GM19452 (cell line): ENCODE measurements around the gene GRAMD4.

Experiments
- ATAC-seq: cut with Tn5 transposase; IDR thresholded peaks from one replicate; pipeline ENCODE4 v1.9.1; 2021; ENCODE audit not compliant: unreplicated experiment

Gene GRAMD4

DNA sequence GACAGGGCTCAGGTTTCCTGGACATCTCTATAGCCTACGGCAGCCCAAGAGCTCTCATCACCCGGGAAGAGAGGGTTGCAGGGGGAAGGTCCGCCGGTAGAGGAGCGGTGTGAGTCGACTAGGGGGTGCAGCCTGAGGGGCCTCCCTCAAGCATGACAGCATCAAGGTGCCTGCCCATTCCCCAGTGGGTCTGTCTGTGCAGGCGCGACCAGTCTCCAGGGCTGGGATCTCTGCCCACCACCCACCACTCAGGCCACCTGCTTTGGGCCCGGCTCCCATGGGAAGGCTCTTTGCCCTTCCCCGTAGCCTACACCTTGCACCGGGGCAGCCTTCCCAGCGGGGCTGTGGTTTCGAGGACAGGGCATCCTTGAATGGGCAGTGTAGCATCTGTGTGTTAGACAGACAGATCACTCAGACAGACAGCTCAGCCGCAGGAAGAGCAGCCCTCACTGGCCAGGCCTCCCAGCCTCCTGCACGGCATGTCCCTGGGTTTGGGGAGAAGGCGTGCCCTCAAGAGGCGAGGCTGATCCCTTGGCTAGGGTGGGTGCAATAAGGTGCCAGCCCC, 88.7 kb downstream of the GRAMD4 start:
- ATAC-seq: no peak

DNA sequence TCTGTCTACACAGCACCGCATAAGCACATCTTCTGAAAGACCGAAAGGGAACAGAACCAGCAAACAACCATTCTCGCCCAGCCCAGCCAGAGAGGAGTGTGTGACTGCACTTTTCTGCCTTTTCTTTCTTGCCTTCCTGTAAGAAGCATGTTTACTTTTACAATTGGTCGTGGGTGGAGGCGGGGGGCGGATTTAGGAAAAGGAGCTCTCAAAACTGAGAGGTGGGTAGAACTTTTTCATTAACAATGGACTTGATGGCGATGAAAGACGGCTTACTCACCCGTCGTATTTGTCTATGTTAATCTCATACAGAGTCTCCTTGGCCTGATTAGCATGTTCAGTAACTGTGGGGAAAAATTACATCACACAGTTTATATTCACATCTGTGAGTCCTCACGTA, 90.6 kb downstream of the GRAMD4 start:
- ATAC-seq: no peak

DNA sequence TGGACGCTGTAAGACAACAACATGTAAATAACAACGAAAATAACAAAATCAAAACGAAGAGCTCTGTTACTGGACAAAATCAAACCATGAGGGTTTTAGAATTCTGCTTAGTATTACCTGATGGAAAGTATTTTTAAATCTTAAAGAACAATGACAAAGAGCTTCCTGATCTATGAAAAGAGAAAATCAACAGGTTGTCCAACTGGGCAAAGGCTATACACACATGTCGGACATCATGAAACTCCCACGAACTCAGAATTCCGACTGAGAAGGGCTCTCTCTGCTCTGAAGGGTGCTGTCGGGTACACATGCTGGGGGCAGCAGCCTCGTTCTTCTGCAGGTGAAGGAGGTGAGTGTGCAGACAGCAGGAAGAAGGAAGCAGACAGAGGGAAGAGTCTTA, 92.1 kb downstream of the GRAMD4 start:
- ATAC-seq: no peak

DNA sequence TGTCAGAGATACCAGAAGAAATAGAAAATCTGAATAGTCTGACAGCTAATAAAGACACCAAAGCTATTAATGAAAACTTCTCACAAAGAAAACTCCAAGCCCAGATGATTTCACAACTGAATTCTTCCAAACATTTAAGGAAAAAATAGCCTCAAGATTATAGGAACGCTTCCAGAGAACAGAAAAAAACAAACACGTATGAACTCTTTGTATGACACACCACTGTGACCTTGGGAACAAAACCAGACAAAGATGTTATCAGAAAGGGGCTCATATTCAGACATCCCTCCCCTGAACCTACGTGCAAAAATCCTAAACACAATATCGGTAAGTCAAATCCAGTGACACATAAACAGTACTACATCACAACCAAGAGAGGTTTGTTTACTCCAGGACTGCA, 94.4 kb downstream of the GRAMD4 start:
- ATAC-seq: no peak

DNA sequence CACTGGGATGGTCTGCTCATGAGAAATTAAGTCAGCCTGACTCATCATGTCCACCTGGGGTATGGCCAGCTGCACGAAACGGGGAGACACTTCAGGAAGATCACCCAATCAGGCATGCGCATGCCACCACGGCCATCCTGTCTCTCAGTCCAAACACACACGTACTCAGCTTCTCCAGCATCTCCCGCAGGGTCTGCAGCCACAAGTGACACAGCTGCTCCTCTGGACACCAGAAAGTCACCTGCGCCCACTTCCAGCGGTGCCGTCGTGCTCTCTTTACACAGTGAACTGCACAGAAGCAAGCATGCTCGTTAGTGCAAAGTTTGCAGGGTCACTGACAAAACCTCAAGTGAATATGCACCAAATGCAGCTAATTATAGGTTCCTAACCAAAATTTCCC, 99.7 kb downstream of the GRAMD4 start:
- ATAC-seq: no peak

DNA sequence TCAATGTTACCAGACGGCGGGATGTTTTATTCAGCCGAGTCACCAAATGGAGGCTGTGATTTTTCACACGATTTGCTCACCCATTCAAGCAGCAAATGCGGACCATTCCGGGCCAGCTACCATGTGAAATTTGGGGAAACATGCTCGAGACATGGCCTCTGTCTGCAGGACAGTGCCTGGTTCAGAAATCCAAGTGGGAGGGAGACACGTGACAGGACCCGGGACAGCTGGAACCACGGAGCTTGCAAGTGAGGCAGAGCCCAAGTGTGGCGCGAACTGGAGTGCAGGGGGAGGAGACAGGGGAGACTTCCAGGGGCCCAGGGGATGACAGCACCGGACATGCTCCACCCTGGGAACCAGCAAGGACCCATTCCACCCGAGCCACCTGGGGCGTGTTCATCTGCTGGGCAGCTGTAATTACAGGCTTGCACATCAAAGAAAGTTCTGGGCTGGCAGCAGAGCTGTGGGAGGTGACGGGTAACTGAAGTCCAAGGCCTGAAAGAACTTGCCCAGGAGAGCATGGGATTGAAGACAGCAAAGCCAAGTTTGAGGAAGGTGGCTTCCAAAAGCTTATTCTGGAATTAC, 101.4 kb downstream of the GRAMD4 start:
- no peak for ATAC-seq

DNA sequence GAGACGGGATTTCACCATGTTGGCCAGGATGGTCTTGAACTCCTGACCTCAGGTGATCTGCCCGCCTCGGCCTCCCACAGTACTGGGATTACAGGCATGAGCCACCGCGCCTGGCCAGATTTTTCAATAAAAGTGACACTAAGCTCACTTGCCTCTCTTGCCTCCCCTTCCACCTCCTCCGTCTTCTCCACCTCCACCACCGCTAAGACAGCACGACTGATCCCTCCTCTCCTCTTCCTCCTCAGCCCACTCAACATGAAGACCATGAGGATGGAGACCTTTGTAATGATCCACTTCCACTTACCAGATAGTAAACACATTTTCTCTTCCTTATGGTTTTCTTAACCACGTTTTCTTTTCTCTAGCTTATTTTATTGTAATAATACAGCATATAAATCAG, 103.7 kb downstream of the GRAMD4 start:
- ATAC-seq: no peak

DNA sequence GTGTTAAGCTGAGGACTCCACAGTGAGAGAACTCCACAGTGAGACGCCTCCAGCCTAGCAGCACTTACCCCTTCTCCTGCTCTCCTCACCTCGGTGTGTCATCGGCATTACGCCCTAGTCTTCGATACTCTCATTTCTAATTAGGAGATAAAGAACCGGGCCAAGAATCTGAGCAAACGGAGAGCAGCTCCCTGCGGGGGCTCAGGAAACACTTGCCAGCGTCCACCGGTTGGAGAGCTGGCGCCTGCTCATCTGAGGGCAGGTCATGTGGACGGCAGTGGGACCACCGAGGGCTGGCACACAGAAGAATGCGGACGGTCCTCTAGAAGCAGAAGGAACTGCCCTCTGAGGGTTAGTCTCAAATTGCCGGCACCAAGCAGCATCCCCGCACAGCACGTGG, 104.9 kb downstream of the GRAMD4 start:
- ATAC-seq: no peak

DNA sequence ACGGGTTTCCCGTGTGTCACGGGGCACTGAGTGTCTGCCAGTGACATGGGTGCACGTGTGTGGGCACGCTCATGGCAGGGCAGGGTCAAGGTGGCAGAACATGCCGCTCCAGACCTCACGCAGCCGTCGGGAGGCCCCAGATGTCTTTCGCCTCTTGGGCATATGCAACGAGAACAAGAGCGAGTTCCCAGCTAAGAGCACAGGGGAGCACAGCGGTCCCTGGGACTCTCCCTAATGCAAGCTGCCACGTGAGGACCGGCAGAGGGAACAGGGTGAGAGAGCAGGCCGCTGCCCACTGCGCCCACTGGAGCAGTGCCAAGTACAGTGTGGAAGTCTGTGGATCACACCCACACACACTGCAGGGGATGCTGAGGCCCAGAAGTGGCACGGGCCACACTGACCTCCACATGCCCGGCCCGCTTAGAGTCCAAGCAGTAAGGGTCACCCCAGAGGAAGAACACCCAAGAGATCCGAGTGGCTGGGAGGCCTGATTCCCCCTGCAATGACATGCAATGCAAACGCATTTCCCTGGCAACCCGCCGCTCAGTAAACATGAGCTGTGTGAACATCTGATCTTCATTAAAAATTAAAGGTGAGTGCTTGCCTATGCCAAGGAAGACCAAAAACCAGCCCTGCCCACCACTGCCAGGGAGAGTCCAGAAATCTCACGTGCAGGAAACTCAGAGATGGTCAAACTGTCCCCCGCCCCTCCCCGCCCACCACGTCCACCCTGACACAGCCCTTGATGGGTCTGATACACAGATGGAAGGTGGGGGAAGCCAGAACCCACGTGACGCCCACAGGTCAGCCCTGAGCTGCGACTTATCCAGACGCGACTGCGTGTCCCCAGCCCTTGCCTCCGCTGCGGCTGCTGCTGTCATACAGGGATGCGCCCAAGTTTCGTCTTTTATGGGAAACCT, 106.1 kb downstream of the GRAMD4 start:
- ATAC-seq: no peak

DNA sequence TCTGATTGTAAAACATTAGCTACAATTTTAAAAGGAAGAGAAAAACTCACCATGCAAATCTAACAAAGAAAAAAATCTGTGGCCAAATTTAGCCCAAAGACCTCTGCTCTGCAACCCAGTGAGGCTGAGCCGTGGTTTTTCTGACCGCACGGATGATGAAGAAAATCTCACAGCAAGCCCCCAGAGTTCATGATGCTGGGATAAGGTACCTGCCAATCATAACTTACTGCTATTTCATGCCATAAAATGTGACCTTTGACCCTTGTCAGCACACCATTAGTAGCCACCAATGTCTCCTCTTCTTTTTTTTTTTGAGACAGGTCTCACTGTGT, 106.8 kb downstream of the GRAMD4 start:
- no peak for ATAC-seq

DNA sequence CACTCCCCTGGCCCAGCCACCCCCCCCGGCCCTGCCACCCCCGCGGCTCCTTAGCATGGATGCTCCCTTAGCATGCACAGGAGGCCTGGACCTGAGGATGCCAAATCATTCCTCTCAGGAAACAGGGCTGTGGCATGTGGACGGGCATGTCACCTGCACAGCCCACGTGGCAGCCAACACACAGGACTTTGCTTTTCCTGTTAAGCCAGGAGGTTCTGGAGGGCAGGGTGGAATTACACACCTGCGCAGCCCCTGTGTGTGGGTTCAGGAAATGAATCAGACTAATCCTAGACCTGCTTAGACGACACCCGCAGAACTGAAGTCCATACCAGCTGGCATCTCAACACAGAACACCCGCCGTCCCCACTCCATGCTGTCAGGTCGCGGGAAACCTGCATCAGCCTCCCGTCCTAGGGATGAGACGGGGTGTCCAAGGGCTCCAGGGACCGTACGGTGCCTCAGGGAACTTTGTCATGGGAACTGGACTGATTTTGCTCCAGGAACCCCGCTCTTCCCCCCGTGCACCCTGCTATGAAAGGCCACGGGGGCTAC, 107.7 kb downstream of the GRAMD4 start:
- no peak for ATAC-seq

DNA sequence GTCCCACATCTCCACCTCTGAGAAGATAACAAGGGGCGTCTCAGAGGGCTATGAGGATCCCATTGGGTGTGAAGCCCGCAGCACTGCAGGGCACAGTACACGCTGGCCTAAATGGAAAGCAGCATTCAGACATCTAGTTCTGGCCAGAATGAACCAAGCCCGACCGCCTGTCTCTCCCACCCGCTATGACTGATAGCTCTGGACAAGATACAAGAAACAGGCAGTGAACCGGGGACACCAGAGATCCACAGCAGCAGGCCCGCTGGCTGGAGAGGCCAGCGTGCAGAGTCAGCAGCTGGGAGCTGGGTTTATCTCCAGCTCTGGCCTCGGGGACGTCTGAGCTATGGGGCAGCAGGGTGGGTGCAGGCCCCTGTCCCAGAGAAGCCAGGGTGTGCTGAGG, 108.3 kb downstream of the GRAMD4 start:
- ATAC-seq: no peak
